ENCODE data around the gene CRYGB. TPM values are rescaled to one million over a fixed set of nuclear protein-coding genes. Genes with fewer than 3 reads are reported as not detected.

CRYGB gene
- total and polyA plus RNA-seq, 2 donors (not counting 1 experiment from before 2014, with no cell fraction given): not detected

GRCh38 chr2:208186893-208187292, 40.9 kb upstream of the CRYGB start:
- no peaks in the 10 kb centered on the region for H3K9me3 ChIP-seq (ENCODE audit: control insufficient read depth, insufficient read depth, low read depth, low read length)
- no peak for TF ChIP-seq EZH2 (IDR thresholded peaks at IDR 0.05; ENCODE audit: low read length, missing control alignments)
- TF ChIP-seq CTCF (conservative IDR thresholded peaks at IDR 0.05 in 1 of 2, IDR thresholded peaks at IDR 0.05 in 1 of 2; ENCODE audit: low read depth in 1 of 2, low read length in 2 of 2): no peak
- H2AFZ ChIP-seq (ENCODE audit: low read length): no peak overlapping the region
- no peak overlapping the region for H3K27ac ChIP-seq (ENCODE audit: insufficient read depth, low read length)
- H3K4me3 ChIP-seq (replicated peaks in 1 of 4; ENCODE audit: control extremely low read depth in 1 of 4, insufficient read depth in 1 of 4, low read depth in 3 of 4, low read length in 4 of 4): no peak overlapping the region
- H3K27me3 ChIP-seq (ENCODE audit: control insufficient read depth, insufficient read depth, low read length): no peaks in the 10 kb centered on the region
- H3K4me1 ChIP-seq (ENCODE audit: control insufficient read depth, extremely low read depth, insufficient read depth, low read length): no peaks in the 10 kb centered on the region
- no peak for DNase-seq (ENCODE audit: low read depth in 2 of 2)
- H3K79me2 ChIP-seq (ENCODE audit: control insufficient read depth, insufficient read depth, low read length): no peaks in the 10 kb centered on the region
- H3K4me2 ChIP-seq (ENCODE audit: extremely low read depth, insufficient read depth, low read length): no peak overlapping the region
- no peak overlapping the region for H3K9ac ChIP-seq (ENCODE audit: insufficient read depth, low read length)
- H3K36me3 ChIP-seq (ENCODE audit: control insufficient read depth, insufficient read depth, low read length): no peaks in the 10 kb centered on the region
- H4K20me1 ChIP-seq (ENCODE audit: control insufficient read depth, extremely low read depth, insufficient read depth, low read length): no peaks in the 10 kb centered on the region

DNA sequence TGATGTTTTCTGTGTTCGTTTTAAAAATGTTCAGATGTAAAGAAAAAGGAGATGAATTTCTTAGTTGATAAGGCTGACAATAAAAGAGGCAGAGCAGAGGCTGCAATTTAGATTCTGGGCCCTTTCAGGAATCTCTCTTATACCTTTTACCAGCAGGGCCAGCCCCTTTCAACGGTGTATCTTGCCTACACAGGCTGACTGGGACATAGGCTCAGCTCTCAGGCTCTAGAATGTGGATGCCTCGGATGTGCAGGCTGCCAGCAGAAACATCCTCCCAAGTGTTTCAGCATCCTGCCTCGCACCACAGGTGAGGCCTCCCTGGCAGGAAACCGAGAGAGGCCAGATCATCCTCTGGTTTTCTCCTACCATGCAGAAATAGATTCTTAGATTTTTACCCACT, 40.5 kb upstream of the CRYGB start:
- no peaks in the 10 kb centered on the region for H4K20me1 ChIP-seq (ENCODE audit: control insufficient read depth, extremely low read depth, insufficient read depth, low read length)
- no peak overlapping the region for H2AFZ ChIP-seq (ENCODE audit: low read length)
- TF ChIP-seq EZH2 (IDR thresholded peaks at IDR 0.05; ENCODE audit: low read length, missing control alignments) (no peak), CTCF (conservative IDR thresholded peaks at IDR 0.05 in 1 of 2, IDR thresholded peaks at IDR 0.05 in 1 of 2; ENCODE audit: low read depth in 1 of 2, low read length in 2 of 2) (no peak)
- no peaks in the 10 kb centered on the region for H3K79me2 ChIP-seq (ENCODE audit: control insufficient read depth, insufficient read depth, low read length)
- no peak overlapping the region for H3K4me3 ChIP-seq (replicated peaks in 1 of 4; ENCODE audit: control extremely low read depth in 1 of 4, insufficient read depth in 1 of 4, low read depth in 3 of 4, low read length in 4 of 4)
- no peaks in the 10 kb centered on the region for H3K9me3 ChIP-seq (ENCODE audit: control insufficient read depth, insufficient read depth, low read depth, low read length)
- no peak overlapping the region for H3K27ac ChIP-seq (ENCODE audit: insufficient read depth, low read length)
- DNase-seq (ENCODE audit: low read depth in 2 of 2): no peak
- no peak overlapping the region for H3K9ac ChIP-seq (ENCODE audit: insufficient read depth, low read length)
- no peaks in the 10 kb centered on the region for H3K36me3 ChIP-seq (ENCODE audit: control insufficient read depth, insufficient read depth, low read length)
- H3K4me1 ChIP-seq (ENCODE audit: control insufficient read depth, extremely low read depth, insufficient read depth, low read length): no peaks in the 10 kb centered on the region
- H3K4me2 ChIP-seq (ENCODE audit: extremely low read depth, insufficient read depth, low read length): no peak overlapping the region
- no peaks in the 10 kb centered on the region for H3K27me3 ChIP-seq (ENCODE audit: control insufficient read depth, insufficient read depth, low read length)

- H3K4me2 ChIP-seq (ENCODE audit: extremely low read depth, insufficient read depth, low read length): no peak overlapping the region
- no peak for DNase-seq (ENCODE audit: low read depth in 2 of 2)
- H2AFZ ChIP-seq (ENCODE audit: low read length): no peak overlapping the region
- no peaks in the 10 kb centered on the region for H4K20me1 ChIP-seq (ENCODE audit: control insufficient read depth, extremely low read depth, insufficient read depth, low read length)
- no peak overlapping the region for H3K27ac ChIP-seq (ENCODE audit: insufficient read depth, low read length)
- no peaks in the 10 kb centered on the region for H3K9me3 ChIP-seq (ENCODE audit: control insufficient read depth, insufficient read depth, low read depth, low read length)
- no peaks in the 10 kb centered on the region for H3K79me2 ChIP-seq (ENCODE audit: control insufficient read depth, insufficient read depth, low read length)
- H3K36me3 ChIP-seq (ENCODE audit: control insufficient read depth, insufficient read depth, low read length): no peaks in the 10 kb centered on the region
- H3K4me3 ChIP-seq (replicated peaks in 1 of 4; ENCODE audit: control extremely low read depth in 1 of 4, insufficient read depth in 1 of 4, low read depth in 3 of 4, low read length in 4 of 4): no peak overlapping the region
- H3K4me1 ChIP-seq (ENCODE audit: control insufficient read depth, extremely low read depth, insufficient read depth, low read length): no peaks in the 10 kb centered on the region
- H3K27me3 ChIP-seq (ENCODE audit: control insufficient read depth, insufficient read depth, low read length): no peaks in the 10 kb centered on the region
- H3K9ac ChIP-seq (ENCODE audit: insufficient read depth, low read length): no peak overlapping the region
- no peak for TF ChIP-seq EZH2 (IDR thresholded peaks at IDR 0.05; ENCODE audit: low read length, missing control alignments)
- no peak for TF ChIP-seq CTCF (conservative IDR thresholded peaks at IDR 0.05 in 1 of 2, IDR thresholded peaks at IDR 0.05 in 1 of 2; ENCODE audit: low read depth in 1 of 2, low read length in 2 of 2)
Observed at GRCh38 chr2:208183972-208184705, 38.2 kb upstream of the CRYGB start.
